NCI-H1417 treated with DMSO at 0.1 percent for 48 hours (cell line): ENCODE results near the gene NAP1L3.

ENCODE experiments used
- DNase-seq: peaks from one replicate; lab custom pipeline; 2025; lab: John Stamatoyannopoulos, UW

Gene NAP1L3

GRCh38 chrX:93673056-93673868, at the start of gene NAP1L3:
NAP1L3 (minus strand) TSS chrX:93673578; CDS start chrX:93673304, 274 bp downstream.
- peak; percentile 81 for DNase-seq

- no peak for DNase-seq
Observed at GRCh38 chrX:93711076-93711475, 37.7 kb upstream of the NAP1L3 start.

GRCh38 chrX:93703701-93704100, 30.3 kb upstream of the NAP1L3 start:
- DNase-seq, result no peak

GRCh38 chrX:93695981-93696380, 22.6 kb upstream of the NAP1L3 start:
- DNase-seq, result no peak

- DNase-seq, result peak; percentile 23
Observed at GRCh38 chrX:93673869-93674271, 492 bp upstream of the NAP1L3 start, which contains the start of gene FAM133A. FAM133A (plus strand) TSS chrX:93674206; CDS start chrX:93709420, 35,214 bp downstream.

GRCh38 chrX:93660575-93660974, 12.8 kb downstream of the NAP1L3 start:
- no peak for DNase-seq

- DNase-seq, result no peak
Observed at GRCh38 chrX:93649381-93649780, 24.0 kb downstream of the NAP1L3 start.

- DNase-seq, result no peak
Observed at GRCh38 chrX:93637591-93637990, 35.8 kb downstream of the NAP1L3 start.
